ENCODE data around the gene CLIP2. TPM values are rescaled to one million over a fixed set of nuclear protein-coding genes. Genes with fewer than 3 reads are reported as not detected.
A peak's percentile ranks its signal among the peaks of the same experiment; 100 is the strongest.
"Not testable (repeated sequence)": the region's sequence is repeated elsewhere in the genome, so short reads cannot be mapped to it uniquely, and the experiment has no call there.

Gene CLIP2
- total RNA-seq, 2 experiments from 2014 or later = 1.4 to 1.8 TPM

DNA sequence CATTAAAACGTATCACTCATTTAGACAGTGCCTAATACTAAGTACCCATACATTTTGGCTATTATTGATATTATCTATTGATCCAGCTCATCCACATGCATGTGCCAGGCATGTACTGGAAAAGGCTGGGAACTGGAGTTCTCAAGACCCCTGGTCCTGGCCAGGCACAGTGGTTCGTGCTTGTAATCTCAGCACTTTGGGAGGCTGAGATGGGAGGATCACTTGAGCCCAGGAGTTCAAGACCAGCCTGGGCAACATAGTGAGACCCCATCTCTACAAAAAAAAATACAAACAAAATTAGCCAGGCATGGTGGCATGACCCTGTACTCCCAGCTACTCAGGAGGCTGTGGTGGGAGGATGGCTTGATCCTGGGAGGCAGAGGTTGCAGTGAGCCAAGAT lies 50.4 kb downstream of the CLIP2 start:
- H3K27ac Mint-ChIP-seq; H3K27me3 Mint-ChIP-seq; ATAC-seq; DNase-seq; H3K4me3 Mint-ChIP-seq; H3K36me3 Mint-ChIP-seq (ENCODE audit: low read depth); H3K9me3 Mint-ChIP-seq (ENCODE audit: low read depth); CTCF ChIA-PET; H3K4me1 Mint-ChIP-seq: not testable (repeated sequence)
- intact Hi-C loops (cut with DNase I, micrococcal nuclease) = loop anchor here in 1 of 2 experiments (5.0 kb wide), 1 partner anchor 47 kb away; no protein-coding TSS in a partner anchor
- POLR2A ChIA-PET = interaction anchor here (0.6 kb wide), 2 partner anchors 57 to 155 kb away, joined by 3 read pairs; no protein-coding TSS in a partner anchor

GRCh38 chr7:74343281-74344131 lies 54.3 kb downstream of the CLIP2 start:
- CTCF ChIA-PET = interaction anchor here (1.1 kb wide), 1 partner anchor 12 kb away, joined by 3 read pairs; no protein-coding TSS in a partner anchor
- DNase-seq = peak; percentile 40
- ATAC-seq = peak; percentile 97

DNA sequence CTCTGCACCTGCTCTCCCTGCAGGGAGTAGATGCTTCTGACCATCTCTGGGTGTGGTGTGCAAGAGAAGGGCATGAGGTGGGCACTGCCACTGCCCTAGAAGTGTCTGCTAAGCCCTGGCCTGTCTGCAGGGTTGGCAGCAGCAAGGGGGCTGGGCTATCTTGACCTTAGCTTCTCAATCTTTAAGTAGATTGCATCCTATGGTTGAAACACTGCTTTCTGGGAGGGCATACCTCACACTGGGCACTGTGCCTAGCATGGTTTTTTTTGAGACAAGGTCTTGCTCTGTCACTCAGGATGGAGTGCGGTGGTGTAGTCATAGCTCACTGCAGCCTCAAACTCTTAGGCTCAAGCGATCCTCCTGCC lies 54.9 kb downstream of the CLIP2 start:
- H3K4me1 Mint-ChIP-seq = no peaks in the 10 kb centered on the region

More at GRCh38 chr7:74343281-74344131, 54.3 kb downstream of the CLIP2 start:
- Mint-ChIP-seq H3K27ac (no peak overlapping the region), H3K4me1 (no peaks in the 10 kb centered on the region), H3K4me3 (no peak overlapping the region), H3K36me3 (ENCODE audit: low read depth) (no peaks in the 10 kb centered on the region), H3K9me3 (ENCODE audit: low read depth) (no peaks in the 10 kb centered on the region), H3K27me3 (no peaks in the 10 kb centered on the region)
- POLR2A ChIA-PET = interaction anchor here (0.5 to 0.6 kb wide), 2 partner anchors 17 to 27 kb away, joined by 3 to 5 read pairs; no protein-coding TSS in a partner anchor
- intact Hi-C loops (cut with DNase I, micrococcal nuclease) = loop anchor here in 1 of 2 experiments (5.0 kb wide), 1 partner anchor 51 kb away; no protein-coding TSS in a partner anchor

GRCh38 chr7:74344786-74345185 lies 55.6 kb downstream of the CLIP2 start:
- POLR2A ChIA-PET = no interaction called here
- H3K36me3 Mint-ChIP-seq (ENCODE audit: low read depth) = no peaks in the 10 kb centered on the region
- no peak overlapping the region for H3K4me3 Mint-ChIP-seq
- DNase-seq (no peak), ATAC-seq (no peak)
- H3K27ac Mint-ChIP-seq = no peak overlapping the region
- no peaks in the 10 kb centered on the region for H3K27me3 Mint-ChIP-seq
- no peaks in the 10 kb centered on the region for H3K9me3 Mint-ChIP-seq (ENCODE audit: low read depth)
- intact Hi-C loops (cut with DNase I, micrococcal nuclease) = loop anchor here in 1 of 2 experiments (5.0 kb wide), 1 partner anchor 52 kb away; no protein-coding TSS in a partner anchor
- no peaks in the 10 kb centered on the region for H3K4me1 Mint-ChIP-seq
- CTCF ChIA-PET = no interaction called here

More for the DNA sequence above, 54.9 kb downstream of the CLIP2 start:
- no peaks in the 10 kb centered on the region for H3K9me3 Mint-ChIP-seq (ENCODE audit: low read depth)
- intact Hi-C loops (cut with DNase I, micrococcal nuclease) = loop anchor here in 1 of 2 experiments (5.0 kb wide), 1 partner anchor 52 kb away; no protein-coding TSS in a partner anchor
- ChIA-PET CTCF (no interaction called here), POLR2A (interaction anchor here (0.5 kb wide), 1 partner anchor 28 kb away, joined by 5 read pairs; no protein-coding TSS in a partner anchor)
- no peak for ATAC-seq
- no peak overlapping the region for H3K27ac Mint-ChIP-seq
- H3K27me3 Mint-ChIP-seq = no peaks in the 10 kb centered on the region
- no peak for DNase-seq
- H3K4me3 Mint-ChIP-seq = no peak overlapping the region
- no peaks in the 10 kb centered on the region for H3K36me3 Mint-ChIP-seq (ENCODE audit: low read depth)

GRCh38 chr7:74345970-74346369 lies 56.8 kb downstream of the CLIP2 start:
- Mint-ChIP-seq H3K27ac (no peak overlapping the region), H3K4me3 (no peak overlapping the region), H3K27me3 (no peaks in the 10 kb centered on the region), H3K4me1 (no peaks in the 10 kb centered on the region), H3K9me3 (ENCODE audit: low read depth) (no peaks in the 10 kb centered on the region), H3K36me3 (ENCODE audit: low read depth) (no peaks in the 10 kb centered on the region)
- ATAC-seq = no peak
- no peak for DNase-seq
- intact Hi-C loops (cut with DNase I, micrococcal nuclease) = no loop called here
- CTCF ChIA-PET = interaction anchor here (0.6 kb wide), 1 partner anchor 534 kb away, joined by 3 read pairs; no protein-coding TSS in a partner anchor
- POLR2A ChIA-PET = no interaction called here

DNA sequence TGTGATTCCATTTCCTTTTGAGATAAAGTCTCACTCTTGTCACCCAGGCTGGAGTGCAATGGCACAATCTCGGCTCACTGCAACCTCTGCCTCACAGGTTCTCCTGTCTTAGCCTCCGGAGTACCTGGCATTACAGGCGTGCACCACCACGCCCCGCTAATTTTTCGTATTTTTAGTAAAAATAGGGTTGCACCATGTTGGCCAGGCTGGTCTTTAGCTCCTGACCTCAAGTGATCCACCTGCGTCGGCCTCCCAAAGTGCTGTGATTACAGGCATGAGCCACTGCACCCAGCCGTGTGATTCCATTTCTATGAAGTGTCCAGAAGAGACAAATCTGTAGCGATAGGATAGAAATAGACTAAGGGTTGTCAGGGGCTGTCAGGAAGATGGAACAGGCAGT lies 60.4 kb downstream of the CLIP2 start:
- CTCF ChIA-PET = interaction anchor here (1.1 kb wide), 1 partner anchor 15 kb away, joined by 3 read pairs; no protein-coding TSS in a partner anchor
- intact Hi-C loops (cut with DNase I, micrococcal nuclease) = no loop called here
- DNase-seq = no peak
- H3K9me3 Mint-ChIP-seq (ENCODE audit: low read depth) = no peaks in the 10 kb centered on the region
- POLR2A ChIA-PET = no interaction called here
- H3K4me3 Mint-ChIP-seq = no peak overlapping the region
- no peaks in the 10 kb centered on the region for H3K4me1 Mint-ChIP-seq
- H3K27me3 Mint-ChIP-seq = no peaks in the 10 kb centered on the region
- no peak overlapping the region for H3K27ac Mint-ChIP-seq
- H3K36me3 Mint-ChIP-seq (ENCODE audit: low read depth) = no peaks in the 10 kb centered on the region
- ATAC-seq = no peak

DNA sequence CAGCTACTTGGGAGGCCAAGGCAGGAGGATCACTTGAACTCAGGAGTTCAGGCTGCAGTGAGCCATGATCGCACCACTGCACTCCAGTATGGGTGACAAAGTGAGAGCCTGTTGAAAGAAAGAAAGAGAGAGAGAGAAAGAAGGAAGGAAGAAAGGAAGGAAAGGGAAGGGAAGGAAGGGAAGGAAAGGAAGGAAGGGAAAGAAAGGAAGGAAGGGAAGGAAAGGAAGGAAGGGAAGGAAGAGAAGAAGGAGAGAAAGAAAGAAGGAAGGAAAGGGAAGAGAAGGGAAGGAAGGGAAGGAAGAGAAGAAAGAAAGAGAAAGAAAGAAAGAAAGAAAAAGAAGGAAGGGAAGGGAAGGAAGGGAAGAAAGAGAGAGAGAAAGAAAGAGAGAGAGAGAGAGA lies 61.5 kb downstream of the CLIP2 start:
- DNase-seq (no peak), ATAC-seq (no peak)
- CTCF ChIA-PET = interaction anchor here (0.8 kb wide), 1 partner anchor 1506 kb away, joined by 4 read pairs; no protein-coding TSS in a partner anchor
- H3K27me3 Mint-ChIP-seq = no peaks in the 10 kb centered on the region
- peaks cover 2% of the 10 kb centered on the region for H3K4me1 Mint-ChIP-seq
- H3K36me3 Mint-ChIP-seq (ENCODE audit: low read depth) = no peaks in the 10 kb centered on the region
- POLR2A ChIA-PET = no interaction called here
- no peaks in the 10 kb centered on the region for H3K9me3 Mint-ChIP-seq (ENCODE audit: low read depth)
- H3K4me3 Mint-ChIP-seq = no peak overlapping the region
- intact Hi-C loops (cut with DNase I, micrococcal nuclease) = no loop called here
- no peak overlapping the region for H3K27ac Mint-ChIP-seq

- peaks cover 6% of the 10 kb centered on the region for H3K9me3 Mint-ChIP-seq (ENCODE audit: low read depth)
- no peak for DNase-seq
- no peak for ATAC-seq
- no peaks in the 10 kb centered on the region for H3K27me3 Mint-ChIP-seq
- ChIA-PET POLR2A (no interaction called here), CTCF (interaction anchor here (0.6 kb wide), 1 partner anchor 27 kb away, joined by 3 read pairs; no protein-coding TSS in a partner anchor)
- intact Hi-C loops (cut with DNase I, micrococcal nuclease) = no loop called here
- no peaks in the 10 kb centered on the region for H3K36me3 Mint-ChIP-seq (ENCODE audit: low read depth)
- no peak overlapping the region for H3K4me3 Mint-ChIP-seq
- H3K27ac Mint-ChIP-seq = no peak overlapping the region
- H3K4me1 Mint-ChIP-seq = peaks cover 2% of the 10 kb centered on the region
Observed at GRCh38 chr7:74351836-74352235, 62.6 kb downstream of the CLIP2 start.

DNA sequence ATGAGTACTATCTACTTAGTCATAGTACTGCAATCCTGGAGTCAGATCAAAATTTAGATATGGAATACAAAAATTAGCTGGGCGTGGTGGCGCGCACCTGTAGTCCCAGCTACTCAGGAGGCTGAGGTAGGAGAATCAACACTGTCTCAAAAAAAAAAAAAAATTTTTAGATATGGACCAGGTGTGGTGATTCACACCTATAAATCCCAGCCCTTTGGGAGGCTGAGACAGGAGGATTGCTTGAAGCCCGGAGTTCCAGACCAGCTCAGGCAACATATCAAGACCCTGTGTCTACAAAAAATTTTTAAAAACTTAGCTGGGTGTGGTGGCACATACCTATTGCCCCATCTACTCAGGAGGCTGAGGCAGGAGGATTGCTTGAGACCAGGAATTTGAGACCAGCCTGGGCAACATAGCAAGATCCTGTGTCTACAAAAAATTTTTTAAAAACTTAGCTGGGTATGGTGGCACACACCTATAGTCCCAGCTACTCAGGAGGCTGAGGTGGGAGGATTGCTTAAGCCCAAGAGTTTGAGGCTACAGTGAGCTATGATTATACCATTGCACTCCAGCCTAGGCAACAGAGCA lies 63.4 kb downstream of the CLIP2 start:
- intact Hi-C loops (cut with DNase I, micrococcal nuclease); H3K27ac Mint-ChIP-seq: not testable (repeated sequence)
- CTCF ChIA-PET = interaction anchor here (0.6 to 0.9 kb wide), 3 partner anchors 27 to 87 kb away, joined by 3 read pairs; no protein-coding TSS in a partner anchor

GRCh38 chr7:74354009-74354408 lies 64.8 kb downstream of the CLIP2 start:
- Mint-ChIP-seq H3K27ac (no peak overlapping the region), H3K27me3 (no peaks in the 10 kb centered on the region), H3K4me3 (no peak overlapping the region), H3K4me1 (peaks cover 2% of the 10 kb centered on the region), H3K36me3 (ENCODE audit: low read depth) (no peaks in the 10 kb centered on the region), H3K9me3 (ENCODE audit: low read depth) (peaks cover 6% of the 10 kb centered on the region)
- DNase-seq (no peak), ATAC-seq (no peak)
- ChIA-PET POLR2A (no interaction called here), CTCF (no interaction called here)
- intact Hi-C loops (cut with DNase I, micrococcal nuclease) = no loop called here

More for the DNA sequence above, 63.4 kb downstream of the CLIP2 start:
- POLR2A ChIA-PET = interaction anchor here (0.6 kb wide), 1 partner anchor 285 kb away, joined by 3 read pairs; no protein-coding TSS in a partner anchor
- not testable (repeated sequence) for ATAC-seq; H3K4me3 Mint-ChIP-seq; H3K27me3 Mint-ChIP-seq; DNase-seq; H3K9me3 Mint-ChIP-seq (ENCODE audit: low read depth); H3K36me3 Mint-ChIP-seq (ENCODE audit: low read depth); H3K4me1 Mint-ChIP-seq

DNA sequence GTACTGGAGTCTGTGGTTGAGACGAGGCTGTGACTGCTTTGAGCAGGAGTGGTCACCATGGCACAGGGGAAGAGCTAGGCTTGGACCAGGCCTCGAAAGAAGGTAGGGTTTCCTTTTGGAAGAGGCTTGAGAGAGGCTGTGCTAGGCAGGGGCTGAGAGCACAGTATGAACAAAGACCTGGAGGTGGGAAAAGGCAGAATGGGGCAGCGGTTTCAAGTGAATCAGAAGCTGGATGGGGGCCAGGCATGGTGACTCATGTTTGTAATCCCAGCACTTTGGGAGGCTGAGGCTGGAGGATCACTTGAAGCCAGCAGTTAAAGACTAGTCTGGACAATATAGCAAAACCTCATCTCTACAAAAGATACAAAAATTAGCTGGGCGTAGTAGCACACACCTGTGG lies 65.9 kb downstream of the CLIP2 start:
- peak; percentile 44 for DNase-seq
- ChIA-PET CTCF (no interaction called here), POLR2A (no interaction called here)
- intact Hi-C loops (cut with DNase I, micrococcal nuclease) = no loop called here
- ATAC-seq = no peak
- Mint-ChIP-seq H3K9me3 (ENCODE audit: low read depth) (peaks cover 6% of the 10 kb centered on the region), H3K36me3 (ENCODE audit: low read depth) (no peaks in the 10 kb centered on the region), H3K27me3 (no peaks in the 10 kb centered on the region), H3K4me1 (peaks cover 2% of the 10 kb centered on the region), H3K4me3 (no peak overlapping the region), H3K27ac (no peak overlapping the region)

All from activated CD4-positive, alpha-beta T cell treated with anti-CD3 and anti-CD28 coated beads for 36 hours (primary cell).